Trophoblast cell (in vitro differentiated cells and primary cell): ENCODE data around the gene ZNF512B.
A peak's percentile ranks its signal among the peaks of the same experiment; 100 is the strongest.
"Not testable (repeated sequence)": the region's sequence is repeated elsewhere in the genome, so short reads cannot be mapped to it uniquely, and the experiment has no call there.

Experiments
- DNase-seq, 2 donors: peaks; one replicate each; pipeline ENCODE4 v3.0.0-alpha.2; 2016
- H2AFZ ChIP-seq: 2 replicates; pipeline ENCODE4 v1.6.1; 2013; ENCODE audit warnings: low read length, moderate library complexity, mild to moderate bottlenecking; ENCODE audit not compliant: insufficient read depth, poor library complexity
- H2AK5ac ChIP-seq: 2 replicates; pipeline ENCODE4 v1.6.1; 2013; ENCODE audit warnings: mild to moderate bottlenecking, low read length
- H2BK120ac ChIP-seq: 2 replicates; pipeline ENCODE4 v1.6.1; 2013; ENCODE audit warnings: low read length, mild to moderate bottlenecking, moderate library complexity; ENCODE audit not compliant: insufficient read depth, poor library complexity
- H2BK12ac ChIP-seq: 2 replicates; pipeline ENCODE4 v1.6.1; 2013; ENCODE audit warnings: mild to moderate bottlenecking, low read length, moderate library complexity
- H2BK5ac ChIP-seq: 2 replicates; pipeline ENCODE4 v1.6.1; 2013; ENCODE audit warnings: low read length, low read depth, moderate library complexity, mild to moderate bottlenecking; ENCODE audit not compliant: poor library complexity
- H3K14ac ChIP-seq: 2 replicates; pipeline ENCODE4 v1.6.1; 2013; ENCODE audit warnings: mild to moderate bottlenecking, low read length
- H3K18ac ChIP-seq: 2 replicates; pipeline ENCODE4 v1.6.1; 2013; ENCODE audit warnings: mild to moderate bottlenecking, low read length
- H3K23ac ChIP-seq: 2 replicates; pipeline ENCODE4 v1.6.1; 2013; ENCODE audit warnings: low read length
- H3K27ac ChIP-seq: 2 replicates; pipeline ENCODE4 v1.5.1; 2013; ENCODE audit warnings: low read depth, mild to moderate bottlenecking, inconsistent platforms, low read length, moderate library complexity
- H3K27me3 ChIP-seq: 2 replicates; pipeline ENCODE4 v1.6.1; 2013; ENCODE audit warnings: inconsistent platforms, mild to moderate bottlenecking, low read length, moderate library complexity; ENCODE audit not compliant: insufficient read depth
- H3K36me3 ChIP-seq, 2 experiments: 1 replicate in 1 of 2; 2 replicates in 1 of 2; pipeline ENCODE4 v1.6.1; 2013; ENCODE audit warnings: low read length in 2 of 2, mild to moderate bottlenecking in 2 of 2, moderate library complexity in 1 of 2; ENCODE audit not compliant: insufficient read depth in 2 of 2, control insufficient read depth in 1 of 2
- H3K4ac ChIP-seq: 2 replicates; pipeline ENCODE4 v1.6.1; 2013; ENCODE audit warnings: low read depth, mild to moderate bottlenecking, low read length, moderate library complexity
- H3K4me1 ChIP-seq, 2 experiments: 1 replicate in 1 of 2; 2 replicates in 1 of 2; pipeline ENCODE4 v1.6.1; 2013; ENCODE audit warnings: low read length in 2 of 2, mild to moderate bottlenecking in 2 of 2, moderate library complexity in 1 of 2; ENCODE audit not compliant: insufficient read depth in 2 of 2, control insufficient read depth in 1 of 2
- H3K4me2 ChIP-seq: 2 replicates; pipeline ENCODE4 v1.6.1; 2013; ENCODE audit warnings: inconsistent platforms, mild to moderate bottlenecking, low read length, moderate library complexity
- H3K4me3 ChIP-seq: 2 replicates; pipeline ENCODE4 v1.5.1; 2013; ENCODE audit warnings: mild to moderate bottlenecking, low read depth, low read length, inconsistent platforms
- H3K79me1 ChIP-seq: one replicate; pipeline ENCODE4 v1.6.1; 2013; ENCODE audit warnings: low read length
- H3K79me2 ChIP-seq: 2 replicates; pipeline ENCODE4 v1.6.1; 2013; ENCODE audit warnings: low read length, mild to moderate bottlenecking; ENCODE audit not compliant: control insufficient read depth, insufficient read depth, poor library complexity
- H3K9ac ChIP-seq: 2 replicates; pipeline ENCODE4 v1.6.1; 2013; ENCODE audit warnings: mild to moderate bottlenecking, low read length
- H3K9me3 ChIP-seq: 2 replicates; pipeline ENCODE4 v1.6.1; 2013; ENCODE audit warnings: low read depth, mild to moderate bottlenecking, control low read depth, inconsistent platforms, low read length; ENCODE audit not compliant: insufficient read depth
- H4K12ac ChIP-seq: 2 replicates; pipeline ENCODE4 v1.6.1; 2013; ENCODE audit warnings: low read depth, mild to moderate bottlenecking, low read length, moderate library complexity
- H4K8ac ChIP-seq: 2 replicates; pipeline ENCODE4 v1.6.1; 2013; ENCODE audit warnings: low read depth, mild to moderate bottlenecking, low read length, moderate library complexity
- H4K91ac ChIP-seq: one replicate; pipeline ENCODE4 v1.6.1; 2013; ENCODE audit warnings: low read depth, mild to moderate bottlenecking, low read length, moderate library complexity
- WGBS: extraction: QIAGEN DNeasy Blood & Tissue Kit; methylation state at CpG from one replicate; pipeline ENCODE4 v1.1.7; 2013; ENCODE audit warnings: missing lambda C conversion rate; ENCODE audit not compliant: insufficient read length, insufficient coverage; ENCODE audit errors: extremely low coverage; 5-methylcytosine and 5-hydroxymethylcytosine counted together

ZNF512B gene

GRCh38 chr20:63973160-63973479 is 3.4 kb upstream of the ZNF512B start:
- Histone ChIP-seq H2BK120ac (no peak overlapping the region), H3K9ac (no peak overlapping the region), H2BK12ac (no peak overlapping the region), H3K27ac (no peak overlapping the region), H3K4me1 (peaks cover 11 to 18% of the 10 kb centered on the region in 2 experiments), H3K36me3 (peaks cover 3% of the 10 kb centered on the region in 2 experiments), H2BK5ac (no peak overlapping the region), H3K23ac (no peak overlapping the region), H4K91ac (no peak overlapping the region), H3K4ac (no peak overlapping the region), H3K4me3 (no peak overlapping the region), H4K8ac (no peak overlapping the region), H3K9me3 (peaks cover 6% of the 10 kb centered on the region), H3K27me3 (no peaks in the 10 kb centered on the region), H3K79me1 (peaks cover 8% of the 10 kb centered on the region), H3K79me2 (peaks cover 7% of the 10 kb centered on the region), H3K4me2 (no peak overlapping the region), H3K18ac (no peak overlapping the region), H2AK5ac (no peak overlapping the region), H3K14ac (no peak overlapping the region), H2AFZ (no peak overlapping the region), H4K12ac (no peak overlapping the region)
- no peak for DNase-seq
- WGBS: no CpG with 5 or more reads among the region's 3 CpGs

GRCh38 chr20:63972312-63973159 is 2.8 kb upstream of the ZNF512B start:
- peaks cover 8% of the 10 kb centered on the region in 2 experiments for H3K36me3 ChIP-seq
- no peak overlapping the region for H3K4me2 ChIP-seq
- DNase-seq: peak; percentile 51 to 67
- H3K4ac ChIP-seq: no peak overlapping the region
- no peak overlapping the region for H4K12ac ChIP-seq
- no peak overlapping the region for H2AFZ ChIP-seq
- H3K14ac ChIP-seq: no peak overlapping the region
- H3K4me3 ChIP-seq: no peak overlapping the region
- H3K27ac ChIP-seq: no peak overlapping the region
- no peak overlapping the region for H2BK120ac ChIP-seq
- no peak overlapping the region for H3K23ac ChIP-seq
- H3K4me1 ChIP-seq: peaks cover 8 to 12% of the 10 kb centered on the region in 2 experiments
- no peak overlapping the region for H2AK5ac ChIP-seq
- H2BK5ac ChIP-seq: no peak overlapping the region
- H2BK12ac ChIP-seq: no peak overlapping the region
- no peak overlapping the region for H3K18ac ChIP-seq
- H3K9ac ChIP-seq: no peak overlapping the region
- H3K79me1 ChIP-seq: peaks cover 8% of the 10 kb centered on the region
- no CpG with 5 or more reads among the region's 18 CpGs for WGBS
- H3K9me3 ChIP-seq: peaks cover 11% of the 10 kb centered on the region
- no peak overlapping the region for H4K91ac ChIP-seq
- no peaks in the 10 kb centered on the region for H3K27me3 ChIP-seq
- no peak overlapping the region for H4K8ac ChIP-seq
- H3K79me2 ChIP-seq: peaks cover 7% of the 10 kb centered on the region

GRCh38 chr20:63971960-63972311 is 2.2 kb upstream of the ZNF512B start:
- H3K4me2 ChIP-seq, H2BK12ac ChIP-seq, H4K12ac ChIP-seq, H3K9ac ChIP-seq, H2AK5ac ChIP-seq, H3K79me1 ChIP-seq, H4K91ac ChIP-seq, H3K79me2 ChIP-seq, H2AFZ ChIP-seq, H3K14ac ChIP-seq, H3K4ac ChIP-seq, H3K27me3 ChIP-seq, H3K23ac ChIP-seq, H4K8ac ChIP-seq, H3K27ac ChIP-seq, H2BK120ac ChIP-seq, H3K18ac ChIP-seq, H3K4me3 ChIP-seq, H2BK5ac ChIP-seq: not testable (repeated sequence)
- Histone ChIP-seq H3K9me3 (peaks cover 17% of the 10 kb centered on the region), H3K36me3 (peaks cover 14% of the 10 kb centered on the region in 2 experiments), H3K4me1 (peaks cover 8 to 12% of the 10 kb centered on the region in 2 experiments)
- no CpG with 5 or more reads among the region's 10 CpGs for WGBS
- peak in 1 of 2 donors; percentile 84 for DNase-seq

GRCh38 chr20:63970714-63971431 is 1.1 kb upstream of the ZNF512B start:
- no peak overlapping the region for H3K9ac ChIP-seq
- H3K4me1 ChIP-seq: peaks cover 8 to 12% of the 10 kb centered on the region in 2 experiments
- H2BK120ac ChIP-seq: no peak overlapping the region
- H3K4me3 ChIP-seq: no peak overlapping the region
- H3K4me2 ChIP-seq: no peak overlapping the region
- H4K91ac ChIP-seq: no peak overlapping the region
- no peak overlapping the region for H3K14ac ChIP-seq
- WGBS: no CpG with 5 or more reads among the region's 5 CpGs
- no peaks in the 10 kb centered on the region for H3K27me3 ChIP-seq
- no peak overlapping the region for H2BK5ac ChIP-seq
- H4K12ac ChIP-seq: no peak overlapping the region
- H2AFZ ChIP-seq: no peak overlapping the region
- no peak overlapping the region for H3K18ac ChIP-seq
- peaks cover 8% of the 10 kb centered on the region for H3K79me1 ChIP-seq
- peak overlapping the region; percentile 83 for H4K8ac ChIP-seq
- no peak overlapping the region for H3K4ac ChIP-seq
- H3K79me2 ChIP-seq: peaks cover 7% of the 10 kb centered on the region
- H2BK12ac ChIP-seq: no peak overlapping the region
- H3K9me3 ChIP-seq: peaks cover 28% of the 10 kb centered on the region
- H2AK5ac ChIP-seq: no peak overlapping the region
- no peak overlapping the region for H3K23ac ChIP-seq
- H3K27ac ChIP-seq: no peak overlapping the region
- peaks cover 24 to 25% of the 10 kb centered on the region in 2 experiments for H3K36me3 ChIP-seq
- DNase-seq: no peak
